Heart left ventricle (tissue), 13 donors: ENCODE measurements around the gene WSCD2.

Experiments
- CTCF ChIP-seq, 12 donors: fragments of 200-600 bp; sonication (generic) in 4 of 12; IDR thresholded peaks; one replicate each; pipeline versions ENCODE4 v1.5.0 to v1.8.0; 2018 to 2022; ENCODE audit warnings: antibody characterized with exemption in 12 of 12, mild to moderate bottlenecking in 5 of 12
- POLR2A ChIP-seq, 2 donors: fragments of 450-650 bp; IDR thresholded peaks; one replicate each; pipeline ENCODE4 v1.6.1; 2017; ENCODE audit warnings: antibody characterized with exemption in 2 of 2, mild to moderate bottlenecking in 2 of 2, moderate library complexity in 2 of 2
- donor health status: ischemic (EF 13 %, LVEDD 7.1; RV severe dilation, severe dysfunction).
- donor health status: DM: no; HTN: yes; CAD: no.
- donor health status: DM: no; HTN: no; CAD: no.
- donor health status: ischemic (EF 25% LVEDD 6.9; RV normal size, moderate dysfunction).
- donor health status: ischemic (EF 25% LVEDD 5.7; RV mildly dilated, moderate dysfunction).
- donor health status: ischemic (EF 35%, LVEDD 5.7; RV mildly dilated, moderate dysfunction).
- donor health status: nonischemic (EF 11% LVEDD 7.7; RV severe dilation, severe dysfunction).
- donor health status: DM: yes; HTN: yes; CAD: no.
- donor health status: PGD.
- donor health status: ischemic (EF 29% LVEDD 5.4; RV normal size, mild dysfunction).
- donor health status: nonischemic (EF 23%, LVEDD 6.1; RV moderate dilation, normal function).

GRCh38 chr12:108093209-108093608, 35.9 kb upstream of the WSCD2 start:
- TF ChIP-seq CTCF (IDR thresholded peaks at IDR 0.05) (no peak), POLR2A (IDR thresholded peaks at IDR 0.05) (no peak)
